ENCODE measurements around the gene ATP8A2. TPM values are rescaled to one million over a fixed set of nuclear protein-coding genes. Genes with fewer than 3 reads are reported as not detected.
"Not testable (repeated sequence)": the region's sequence is repeated elsewhere in the genome, so short reads cannot be mapped to it uniquely, and the experiment has no call there.

Gene ATP8A2
- polyA plus RNA-seq, 3 donors = not detected

GRCh38 chr13:25954943-25955342 is 583.2 kb downstream of the ATP8A2 start:
- H3K9me3 ChIP-seq (replicated peaks in 1 of 2; ENCODE audit: control insufficient read depth in 1 of 2, insufficient read depth in 1 of 2, low read length in 2 of 2); H3K36me3 Mint-ChIP-seq; H3K79me2 ChIP-seq (ENCODE audit: insufficient read depth, low read length); H3K27ac Mint-ChIP-seq; H2AFZ ChIP-seq (ENCODE audit: insufficient read depth, low read depth, low read length, poor library complexity, severe bottlenecking); H3K27ac ChIP-seq (ENCODE audit: low read depth in 1 of 2, low read length in 2 of 2); H3K4me1 Mint-ChIP-seq; H4K20me1 ChIP-seq (ENCODE audit: insufficient read depth, low read length); H3K27me3 Mint-ChIP-seq (ENCODE audit: low read depth in 3 of 3); DNase-seq; intact Hi-C loops (cut with micrococcal nuclease); H3K4me3 Mint-ChIP-seq; H3K4me2 ChIP-seq (replicated peaks; ENCODE audit: extremely low read depth, low read length, poor library complexity, severe bottlenecking); H3K4me1 ChIP-seq (ENCODE audit: control insufficient read depth in 1 of 2, insufficient read depth in 2 of 2, low read length in 2 of 2); H3K9ac ChIP-seq (ENCODE audit: insufficient read depth, low read length, poor library complexity, severe bottlenecking); H3K36me3 ChIP-seq (replicated peaks in 1 of 2; ENCODE audit: control insufficient read depth in 1 of 2, insufficient read depth in 2 of 2, low read length in 2 of 2); H3K4me3 ChIP-seq (replicated peaks in 1 of 3; ENCODE audit: low read depth in 2 of 3, low read length in 3 of 3); H3K27me3 ChIP-seq (ENCODE audit: control insufficient read depth in 2 of 2, insufficient read depth in 2 of 2, low read length in 2 of 2): not testable (repeated sequence)
- WGBS (ENCODE audit: insufficient coverage) = no CpG with 5 or more reads among the region's 1 CpG
- peaks cover 2 to 17% (median 13%) of the 10 kb centered on the region in 7 donors for H3K9me3 Mint-ChIP-seq

- Mint-ChIP-seq H3K4me1 (no peaks in the 10 kb centered on the region), H3K36me3 (no peaks in the 10 kb centered on the region), H3K27me3 (ENCODE audit: low read depth in 3 of 3) (peaks cover 0 to 2% (median 0%) of the 10 kb centered on the region in 3 donors), H3K9me3 (peaks cover 2 to 18% (median 4%) of the 10 kb centered on the region in 7 donors), H3K27ac (no peak overlapping the region), H3K4me3 (no peak overlapping the region)
- no peaks in the 10 kb centered on the region for H4K20me1 ChIP-seq (ENCODE audit: insufficient read depth, low read length)
- no peak overlapping the region for H2AFZ ChIP-seq (ENCODE audit: insufficient read depth, low read depth, low read length, poor library complexity, severe bottlenecking)
- no peak for DNase-seq
- H3K9me3 ChIP-seq (replicated peaks in 1 of 2; ENCODE audit: control insufficient read depth in 1 of 2, insufficient read depth in 1 of 2, low read length in 2 of 2) = no peaks in the 10 kb centered on the region
- no peaks in the 10 kb centered on the region for H3K36me3 ChIP-seq (replicated peaks in 1 of 2; ENCODE audit: control insufficient read depth in 1 of 2, insufficient read depth in 2 of 2, low read length in 2 of 2)
- no peaks in the 10 kb centered on the region for H3K79me2 ChIP-seq (ENCODE audit: insufficient read depth, low read length)
- H3K4me3 ChIP-seq (replicated peaks in 1 of 3; ENCODE audit: low read depth in 2 of 3, low read length in 3 of 3) = no peak overlapping the region
- H3K27ac ChIP-seq (ENCODE audit: low read depth in 1 of 2, low read length in 2 of 2) = no peak overlapping the region
- no peaks in the 10 kb centered on the region for H3K27me3 ChIP-seq (ENCODE audit: control insufficient read depth in 2 of 2, insufficient read depth in 2 of 2, low read length in 2 of 2)
- no peaks in the 10 kb centered on the region for H3K4me1 ChIP-seq (ENCODE audit: control insufficient read depth in 1 of 2, insufficient read depth in 2 of 2, low read length in 2 of 2)
- no peak overlapping the region for H3K4me2 ChIP-seq (replicated peaks; ENCODE audit: extremely low read depth, low read length, poor library complexity, severe bottlenecking)
- intact Hi-C loops (cut with micrococcal nuclease) = no loop called here
- TF ChIP-seq, protein P1, sequence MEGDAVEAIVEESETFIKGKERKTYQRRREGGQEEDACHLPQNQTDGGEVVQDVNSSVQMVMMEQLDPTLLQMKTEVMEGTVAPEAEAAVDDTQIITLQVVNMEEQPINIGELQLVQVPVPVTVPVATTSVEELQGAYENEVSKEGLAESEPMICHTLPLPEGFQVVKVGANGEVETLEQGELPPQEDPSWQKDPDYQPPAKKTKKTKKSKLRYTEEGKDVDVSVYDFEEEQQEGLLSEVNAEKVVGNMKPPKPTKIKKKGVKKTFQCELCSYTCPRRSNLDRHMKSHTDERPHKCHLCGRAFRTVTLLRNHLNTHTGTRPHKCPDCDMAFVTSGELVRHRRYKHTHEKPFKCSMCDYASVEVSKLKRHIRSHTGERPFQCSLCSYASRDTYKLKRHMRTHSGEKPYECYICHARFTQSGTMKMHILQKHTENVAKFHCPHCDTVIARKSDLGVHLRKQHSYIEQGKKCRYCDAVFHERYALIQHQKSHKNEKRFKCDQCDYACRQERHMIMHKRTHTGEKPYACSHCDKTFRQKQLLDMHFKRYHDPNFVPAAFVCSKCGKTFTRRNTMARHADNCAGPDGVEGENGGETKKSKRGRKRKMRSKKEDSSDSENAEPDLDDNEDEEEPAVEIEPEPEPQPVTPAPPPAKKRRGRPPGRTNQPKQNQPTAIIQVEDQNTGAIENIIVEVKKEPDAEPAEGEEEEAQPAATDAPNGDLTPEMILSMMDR (IDR thresholded peaks at IDR 0.05) = no peak
- 100% methylated on average over 1 of the region's 1 CpG for WGBS (ENCODE audit: insufficient coverage)
- no peak overlapping the region for H3K9ac ChIP-seq (ENCODE audit: insufficient read depth, low read length, poor library complexity, severe bottlenecking)
Measured at GRCh38 chr13:25958986-25959385, 587.2 kb downstream of the ATP8A2 start.

Data from CD14-positive monocyte (primary cell).